Panc1 (cell line): ENCODE data around the gene POLR3B. TPM values are rescaled to one million over a fixed set of nuclear protein-coding genes. Genes with fewer than 3 reads are reported as not detected.

ENCODE experiments used
- ATAC-seq: fragments of 200-7000 bp; cut with Tn5 transposase; 2 replicates; pipeline ENCODE4 v1.9.1; 2020; ENCODE audit warnings: mild to moderate bottlenecking, moderate library complexity
- BruUV-seq: library from RNA; stranded (reverse); fragments of 400-500 nt; replicated peaks from 2 replicates; lab custom pipeline; 2021; lab: Mats Ljungman, UMichigan
- CTCF ChIA-PET: fragments of 300-600 bp; sonication (Branson Sonifier 250); formaldehyde crosslinking; loops from one replicate; lab custom pipeline; 2022; ENCODE audit warnings: antibody characterized with exemption; lab: Charles Lee
- POLR2A ChIA-PET: fragments of 300-600 bp; sonication (Branson Sonifier 250); formaldehyde crosslinking; loops from one replicate; lab custom pipeline; 2022; ENCODE audit warnings: antibody characterized with exemption; lab: Charles Lee
- DNase-seq: peaks from one replicate; pipeline ENCODE4 v3.0.0-alpha.2; 2010; ENCODE audit warnings: low read depth, low spot score
- H3K27ac ChIP-seq: 2 replicates; pipeline ENCODE4 v1.5.1; 2011; ENCODE audit warnings: mild to moderate bottlenecking, low read length, inconsistent platforms
- H3K27me3 ChIP-seq: fragments of 200-500 bp; sonication (Bioruptor generic); 2 replicates; pipeline ENCODE4 v1.6.0; 2014; ENCODE audit warnings: low read length, inconsistent platforms; ENCODE audit not compliant: control insufficient read depth, insufficient read depth
- H3K36me3 ChIP-seq: fragments of 200-500 bp; sonication (Bioruptor generic); 2 replicates; pipeline ENCODE4 v1.5.1; 2014; ENCODE audit warnings: inconsistent platforms, mild to moderate bottlenecking, low read length, moderate library complexity; ENCODE audit not compliant: control insufficient read depth, insufficient read depth
- H3K4me1 ChIP-seq: 2 replicates; pipeline ENCODE4 v1.5.1; 2011; ENCODE audit warnings: inconsistent platforms, mild to moderate bottlenecking, low read length, moderate library complexity; ENCODE audit not compliant: control insufficient read depth, insufficient read depth
- H3K4me3 ChIP-seq, 2 experiments: 2 replicates each; pipeline ENCODE4 v1.5.1; 2011 to 2012; ENCODE audit warnings: low read depth in 2 of 2, low read length in 2 of 2, mild to moderate bottlenecking in 2 of 2, inconsistent platforms in 1 of 2, moderate library complexity in 1 of 2
- H3K9me3 ChIP-seq: fragments of 200-500 bp; sonication (Bioruptor generic); 2 replicates; pipeline ENCODE4 v1.5.1; 2014; ENCODE audit warnings: low read depth, mild to moderate bottlenecking, inconsistent platforms, low read length, moderate library complexity; ENCODE audit not compliant: control insufficient read depth, insufficient read depth
- POLR2AphosphoS5 ChIP-seq: IDR thresholded peaks from 2 replicates; pipeline ENCODE4 v1.6.1; 2012; ENCODE audit warnings: mild to moderate bottlenecking, low read depth, low read length, moderate library complexity
- SIN3A ChIP-seq: IDR thresholded peaks from 2 replicates; pipeline ENCODE4 v1.6.1; 2012; ENCODE audit warnings: low read depth, mild to moderate bottlenecking, low read length, moderate library complexity, borderline replicate concordance; ENCODE audit not compliant: insufficient read depth
- TCF7L2 ChIP-seq: IDR thresholded peaks from 2 replicates; pipeline ENCODE4 v1.6.1; 2011; ENCODE audit warnings: mild to moderate bottlenecking, low read depth, low read length, inconsistent platforms
- in situ Hi-C: cut with HindIII; loops from 2 replicates; pipeline ENCODE4 v1.10.0; 2016; ENCODE audit warnings: low sequenced_read_pairs, low pct_unique_long_range_greater_than_20kb
- intact Hi-C: fragments of 100-400 bp; cut with micrococcal nuclease; formaldehyde crosslinking; loops from one replicate; pipeline ENCODE4 v1.10.0; 2022; ENCODE audit not compliant: unreplicated experiment
- total RNA-seq: library from RNA; stranded (reverse); gene quantifications from one replicate; pipeline ENCODE4 v1.2.1, GENCODE V29; 2021; ENCODE audit not compliant: unreplicated experiment
- TF ChIP-seq, protein P1 (sequence below), 2 experiments: IDR thresholded peaks; 2 replicates each; pipeline ENCODE4 v1.6.1; 2011 to 2012; ENCODE audit warnings: low read depth in 2 of 2, control low read depth in 1 of 2, low read length in 1 of 2, mild to moderate bottlenecking in 1 of 2, moderate library complexity in 1 of 2; ENCODE audit not compliant: insufficient read depth in 1 of 2
- TF ChIP-seq, protein P2 (sequence below): fragments of 450-650 bp; IDR thresholded peaks from 2 replicates; pipeline ENCODE4 v1.5.1; 2017; ENCODE audit warnings: mild to moderate bottlenecking

Gene POLR3B
- total RNA-seq, 1 experiment from 2014 or later = 8.2 TPM

GRCh38 chr12:106425061-106425702, 67.6 kb downstream of the POLR3B start:
- BruUV-seq = no TSS peak
- in situ Hi-C loops (no loop called here), intact Hi-C loops (no loop called here)
- ChIA-PET CTCF (interaction anchor here (0.7 kb wide), 1 partner anchor 36 kb away, joined by 5 read pairs; no protein-coding TSS in a partner anchor), POLR2A (no interaction called here)
- TF ChIP-seq SIN3A = no peak
- TF ChIP-seq, protein P1, sequence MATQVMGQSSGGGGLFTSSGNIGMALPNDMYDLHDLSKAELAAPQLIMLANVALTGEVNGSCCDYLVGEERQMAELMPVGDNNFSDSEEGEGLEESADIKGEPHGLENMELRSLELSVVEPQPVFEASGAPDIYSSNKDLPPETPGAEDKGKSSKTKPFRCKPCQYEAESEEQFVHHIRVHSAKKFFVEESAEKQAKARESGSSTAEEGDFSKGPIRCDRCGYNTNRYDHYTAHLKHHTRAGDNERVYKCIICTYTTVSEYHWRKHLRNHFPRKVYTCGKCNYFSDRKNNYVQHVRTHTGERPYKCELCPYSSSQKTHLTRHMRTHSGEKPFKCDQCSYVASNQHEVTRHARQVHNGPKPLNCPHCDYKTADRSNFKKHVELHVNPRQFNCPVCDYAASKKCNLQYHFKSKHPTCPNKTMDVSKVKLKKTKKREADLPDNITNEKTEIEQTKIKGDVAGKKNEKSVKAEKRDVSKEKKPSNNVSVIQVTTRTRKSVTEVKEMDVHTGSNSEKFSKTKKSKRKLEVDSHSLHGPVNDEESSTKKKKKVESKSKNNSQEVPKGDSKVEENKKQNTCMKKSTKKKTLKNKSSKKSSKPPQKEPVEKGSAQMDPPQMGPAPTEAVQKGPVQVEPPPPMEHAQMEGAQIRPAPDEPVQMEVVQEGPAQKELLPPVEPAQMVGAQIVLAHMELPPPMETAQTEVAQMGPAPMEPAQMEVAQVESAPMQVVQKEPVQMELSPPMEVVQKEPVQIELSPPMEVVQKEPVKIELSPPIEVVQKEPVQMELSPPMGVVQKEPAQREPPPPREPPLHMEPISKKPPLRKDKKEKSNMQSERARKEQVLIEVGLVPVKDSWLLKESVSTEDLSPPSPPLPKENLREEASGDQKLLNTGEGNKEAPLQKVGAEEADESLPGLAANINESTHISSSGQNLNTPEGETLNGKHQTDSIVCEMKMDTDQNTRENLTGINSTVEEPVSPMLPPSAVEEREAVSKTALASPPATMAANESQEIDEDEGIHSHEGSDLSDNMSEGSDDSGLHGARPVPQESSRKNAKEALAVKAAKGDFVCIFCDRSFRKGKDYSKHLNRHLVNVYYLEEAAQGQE (IDR thresholded peaks at IDR 0.05; ENCODE audit: insufficient read depth in 1 of 2, low read depth in 2 of 2, low read length in 1 of 2) = no peak
- Histone ChIP-seq H3K36me3 (no peaks in the 10 kb centered on the region), H3K9me3 (no peaks in the 10 kb centered on the region), H3K4me3 (no peak overlapping the region), H3K4me1 (no peaks in the 10 kb centered on the region), H3K27ac (no peak overlapping the region), H3K27me3 (no peaks in the 10 kb centered on the region)
- no peak for DNase-seq
- ATAC-seq = no peak

DNA sequence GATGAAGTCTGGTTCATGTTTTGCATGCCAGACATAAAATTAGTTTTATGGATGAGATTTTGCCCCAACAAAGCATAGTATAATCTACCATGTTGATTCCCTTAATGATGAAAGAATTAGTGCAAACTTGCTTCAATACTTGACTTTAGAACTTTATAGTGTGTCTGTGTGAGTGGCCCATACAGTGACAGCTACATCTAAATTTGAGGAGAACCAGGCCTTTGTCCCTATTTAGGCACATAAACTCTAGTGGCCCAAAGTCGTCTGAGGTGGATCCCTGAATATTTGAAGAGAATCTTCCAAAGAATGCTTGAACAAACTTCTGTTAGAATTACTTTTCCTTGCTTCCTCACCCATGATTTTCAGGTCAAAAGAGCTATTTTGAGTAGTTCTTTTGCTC, 70.4 kb downstream of the POLR3B start:
- H3K27ac ChIP-seq = no peak overlapping the region
- H3K9me3 ChIP-seq = no peaks in the 10 kb centered on the region
- POLR2A ChIA-PET = interaction anchor here (0.7 kb wide), 1 partner anchor 168 kb away, joined by 3 read pairs; no protein-coding TSS in a partner anchor
- no peaks in the 10 kb centered on the region for H3K4me1 ChIP-seq
- no TSS peak for BruUV-seq
- no peak for TF ChIP-seq POLR2AphosphoS5
- TF ChIP-seq TCF7L2 = no peak
- no peak for TF ChIP-seq SIN3A
- TF ChIP-seq, protein P1 (IDR thresholded peaks at IDR 0.05; ENCODE audit: insufficient read depth in 1 of 2, low read depth in 2 of 2, low read length in 1 of 2) = no peak
- TF ChIP-seq, protein P2, sequence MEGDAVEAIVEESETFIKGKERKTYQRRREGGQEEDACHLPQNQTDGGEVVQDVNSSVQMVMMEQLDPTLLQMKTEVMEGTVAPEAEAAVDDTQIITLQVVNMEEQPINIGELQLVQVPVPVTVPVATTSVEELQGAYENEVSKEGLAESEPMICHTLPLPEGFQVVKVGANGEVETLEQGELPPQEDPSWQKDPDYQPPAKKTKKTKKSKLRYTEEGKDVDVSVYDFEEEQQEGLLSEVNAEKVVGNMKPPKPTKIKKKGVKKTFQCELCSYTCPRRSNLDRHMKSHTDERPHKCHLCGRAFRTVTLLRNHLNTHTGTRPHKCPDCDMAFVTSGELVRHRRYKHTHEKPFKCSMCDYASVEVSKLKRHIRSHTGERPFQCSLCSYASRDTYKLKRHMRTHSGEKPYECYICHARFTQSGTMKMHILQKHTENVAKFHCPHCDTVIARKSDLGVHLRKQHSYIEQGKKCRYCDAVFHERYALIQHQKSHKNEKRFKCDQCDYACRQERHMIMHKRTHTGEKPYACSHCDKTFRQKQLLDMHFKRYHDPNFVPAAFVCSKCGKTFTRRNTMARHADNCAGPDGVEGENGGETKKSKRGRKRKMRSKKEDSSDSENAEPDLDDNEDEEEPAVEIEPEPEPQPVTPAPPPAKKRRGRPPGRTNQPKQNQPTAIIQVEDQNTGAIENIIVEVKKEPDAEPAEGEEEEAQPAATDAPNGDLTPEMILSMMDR = no peak
- ATAC-seq (no peak), DNase-seq (no peak)
- no peak overlapping the region for H3K4me3 ChIP-seq
- in situ Hi-C loops (no loop called here), intact Hi-C loops (no loop called here)
- H3K27me3 ChIP-seq = no peaks in the 10 kb centered on the region
- no peaks in the 10 kb centered on the region for H3K36me3 ChIP-seq
- CTCF ChIA-PET = no interaction called here
